Fibroblast of skin of back (primary cell): ENCODE results near the gene GALNT9. TPM values are rescaled to one million over a fixed set of nuclear protein-coding genes. Genes with fewer than 3 reads are reported as not detected.
"Not testable (repeated sequence)": the region's sequence is repeated elsewhere in the genome, so short reads cannot be mapped to it uniquely, and the experiment has no call there.

ENCODE experiments used
- DNase-seq: peaks from one replicate; pipeline ENCODE4 v3.0.0-alpha.2; 2013
- polyA plus RNA-seq, 2 experiments: library from polyadenylated mRNA; unstranded; fragments of 120-200 nt; gene quantifications; one replicate each; pipeline ENCODE4 v1.2.1, GENCODE V29; 2013; ENCODE audit not compliant: insufficient read length in 2 of 2

GALNT9 gene
- 0.18 TPM for polyA plus RNA-seq (2013, experiment 1 of 2; ENCODE audit: insufficient read length)
- 0.24 TPM for polyA plus RNA-seq (2013, experiment 2 of 2; ENCODE audit: insufficient read length)

- peak; percentile 7 for DNase-seq
Measured at GRCh38 chr12:132329036-132329719, at the start of gene GALNT9. Gene GALNT9 (minus strand): TSS chr12:132329589. CDS start chr12:132329203, 386 bp downstream.

- not testable (repeated sequence) for DNase-seq
Measured at GRCh38 chr12:132379057-132379456, 49.7 kb upstream of the GALNT9 start.

DNA sequence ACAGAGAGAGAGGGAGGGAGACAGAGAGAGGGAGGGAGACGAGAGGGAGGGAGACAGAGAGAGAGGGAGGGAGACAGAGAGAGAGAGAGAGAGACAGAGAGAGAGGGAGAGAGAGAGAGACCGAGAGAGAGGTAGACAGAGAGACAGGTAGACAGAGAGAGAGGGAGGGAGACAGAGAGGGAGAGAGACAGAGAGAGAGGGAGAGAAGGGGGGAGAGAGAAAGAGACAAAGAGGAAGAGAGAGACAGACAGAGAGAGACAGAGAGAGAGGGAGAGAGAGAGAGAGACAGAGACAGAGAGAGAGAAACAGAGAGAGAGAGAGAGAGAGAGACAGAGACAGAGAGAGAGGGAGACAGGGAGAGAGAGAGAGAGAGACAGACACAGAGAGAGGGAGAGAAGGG, 47.8 kb upstream of the GALNT9 start:
- DNase-seq: no peak

DNA sequence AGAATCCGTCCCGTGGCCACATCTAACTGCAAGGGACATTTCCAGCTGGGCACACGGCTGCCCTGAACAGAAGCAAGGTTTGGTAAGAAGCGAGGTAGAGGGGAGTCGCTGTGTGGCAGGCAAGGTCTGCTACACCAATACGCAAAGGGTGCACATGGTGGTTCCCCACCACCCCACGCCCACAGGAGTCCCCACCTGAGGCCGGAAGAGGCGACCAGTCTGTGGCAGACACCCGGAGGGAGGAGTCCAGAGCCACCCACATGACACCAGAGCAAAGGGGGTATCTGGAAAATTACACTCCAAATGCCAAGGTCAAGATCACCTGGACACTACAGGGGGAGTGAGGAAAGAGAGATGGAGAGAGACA, 47.1 kb upstream of the GALNT9 start:
- no peak for DNase-seq

DNA sequence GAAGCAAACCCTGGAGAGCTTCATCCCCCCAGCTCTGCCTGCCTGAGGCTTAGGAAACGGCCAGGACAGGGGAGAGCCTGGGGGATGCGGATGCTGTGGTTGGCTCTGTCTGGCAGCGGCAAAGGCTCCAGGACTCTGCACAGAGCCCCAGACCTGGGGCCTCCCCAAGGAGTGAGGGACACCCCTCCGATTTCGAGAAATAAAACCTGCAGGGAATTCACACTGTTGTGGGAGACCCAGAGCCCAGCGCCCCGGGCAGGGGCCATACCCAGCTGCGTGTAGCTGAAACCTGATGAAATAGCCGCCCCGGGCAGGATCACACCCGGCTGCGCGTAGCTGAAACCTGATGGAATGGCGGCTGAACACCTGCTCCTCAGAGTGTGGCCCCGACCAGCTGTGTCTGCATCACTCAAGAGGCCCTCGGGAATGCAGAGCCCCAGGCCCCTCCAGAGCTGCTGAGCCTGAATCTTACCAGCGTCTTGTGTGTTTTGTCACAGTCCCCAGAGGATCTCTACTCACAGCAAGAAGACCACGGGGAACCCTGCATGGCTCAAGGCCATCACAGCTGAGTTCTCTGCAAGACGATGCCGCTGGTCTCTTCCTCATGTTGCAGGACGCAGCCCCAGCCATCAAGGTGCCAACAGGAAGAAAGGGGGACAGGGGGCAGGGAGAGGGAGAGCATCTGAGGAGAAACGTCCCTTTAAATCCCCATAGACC, 46.5 kb upstream of the GALNT9 start:
- DNase-seq: no peak

DNA sequence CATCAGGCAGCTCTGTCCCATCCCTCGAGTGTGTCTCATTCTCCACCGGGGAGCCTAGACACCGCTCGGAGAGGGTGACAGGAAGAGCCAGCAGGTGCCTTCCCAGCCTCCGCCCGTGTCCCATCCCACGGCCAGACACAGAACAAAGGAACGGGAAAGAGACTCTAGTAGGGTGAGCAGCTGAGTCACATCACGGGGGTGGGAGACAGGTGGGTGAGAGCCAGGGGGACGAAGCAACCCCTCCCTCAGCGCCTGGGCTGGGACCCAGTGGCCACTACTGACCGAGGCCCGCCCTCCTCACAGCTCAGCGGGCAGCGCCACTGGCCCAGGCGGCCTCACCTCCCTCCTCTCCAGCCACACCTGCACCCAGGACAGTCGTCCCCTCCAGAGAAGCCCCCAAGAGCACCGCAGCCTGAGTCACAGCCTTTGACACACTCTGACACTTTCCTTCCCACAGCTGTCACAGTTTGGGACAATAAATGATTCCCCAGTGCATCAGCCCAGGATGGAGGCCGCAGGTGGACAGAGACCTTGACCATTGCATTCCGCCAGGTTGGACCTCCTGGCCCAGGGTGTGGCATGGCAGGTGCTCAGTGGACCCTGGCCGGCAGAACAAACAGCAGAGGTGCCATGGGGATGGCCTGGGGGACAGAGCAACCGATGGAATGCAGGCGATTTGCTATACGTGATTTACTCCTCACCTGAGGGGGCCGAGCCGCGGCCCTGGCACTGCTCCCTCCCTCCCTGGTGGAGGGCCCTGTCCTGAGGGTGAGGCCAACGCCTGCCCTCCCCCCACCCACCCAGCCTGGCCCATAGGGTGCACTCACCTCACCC, 45.4 kb upstream of the GALNT9 start:
- DNase-seq: no peak

GRCh38 chr12:132373901-132374611, 44.7 kb upstream of the GALNT9 start:
- no peak for DNase-seq

DNA sequence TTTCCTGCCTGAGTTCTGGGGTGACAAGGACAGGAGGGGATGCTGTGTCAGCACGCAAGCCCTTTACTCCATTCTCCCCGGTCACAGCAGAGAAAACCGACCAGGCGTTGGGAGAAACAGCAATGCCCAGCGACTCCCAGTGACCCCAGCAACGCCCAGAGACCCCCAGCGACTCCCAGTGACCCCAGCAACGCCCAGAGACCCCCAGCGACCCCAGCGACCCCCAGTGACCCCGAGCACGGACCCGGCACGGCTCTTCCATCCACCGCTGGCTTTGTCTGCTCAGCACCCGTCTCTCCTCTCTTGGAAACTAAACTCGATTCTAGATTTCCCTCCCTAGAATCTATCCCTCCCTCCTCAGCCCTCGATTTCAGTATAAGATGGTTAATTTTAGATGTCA, 38.5 kb upstream of the GALNT9 start:
- DNase-seq: no peak

DNA sequence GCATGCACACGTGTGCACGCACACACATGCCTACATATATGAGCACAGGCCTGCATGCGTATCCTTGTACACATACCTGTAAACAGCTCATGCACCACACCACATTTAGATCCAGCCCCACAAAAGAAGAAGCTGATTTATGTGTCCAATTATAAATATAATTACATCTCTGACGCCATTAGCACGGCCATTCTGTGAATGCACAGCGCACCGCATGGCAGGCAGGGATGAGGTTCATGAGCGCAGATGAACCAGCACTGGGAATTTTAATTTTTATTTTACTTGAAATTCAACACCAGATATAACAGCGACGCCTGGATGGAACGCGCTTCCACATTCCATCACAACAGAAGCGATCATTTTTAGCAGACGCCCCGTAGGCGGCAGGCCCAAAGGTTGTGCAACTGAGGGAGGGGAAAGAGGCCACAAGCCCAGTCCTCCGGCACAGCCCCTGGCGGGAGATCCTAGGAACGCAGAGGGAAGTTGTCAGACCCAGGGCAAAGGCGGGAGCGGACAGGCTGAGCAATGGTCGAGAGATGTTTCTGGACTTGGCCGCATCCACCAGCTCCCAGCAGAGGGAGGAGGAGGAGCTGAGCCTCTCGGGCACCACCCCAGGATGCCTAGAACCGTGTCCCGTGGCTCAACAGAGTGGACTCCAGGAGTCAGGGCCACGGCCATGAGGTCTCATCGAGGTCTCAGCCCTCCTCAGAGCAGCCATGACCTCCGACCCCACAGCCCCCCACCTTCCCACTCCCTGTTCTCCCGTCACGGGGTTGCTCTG, 37.9 kb upstream of the GALNT9 start:
- no peak for DNase-seq

DNA sequence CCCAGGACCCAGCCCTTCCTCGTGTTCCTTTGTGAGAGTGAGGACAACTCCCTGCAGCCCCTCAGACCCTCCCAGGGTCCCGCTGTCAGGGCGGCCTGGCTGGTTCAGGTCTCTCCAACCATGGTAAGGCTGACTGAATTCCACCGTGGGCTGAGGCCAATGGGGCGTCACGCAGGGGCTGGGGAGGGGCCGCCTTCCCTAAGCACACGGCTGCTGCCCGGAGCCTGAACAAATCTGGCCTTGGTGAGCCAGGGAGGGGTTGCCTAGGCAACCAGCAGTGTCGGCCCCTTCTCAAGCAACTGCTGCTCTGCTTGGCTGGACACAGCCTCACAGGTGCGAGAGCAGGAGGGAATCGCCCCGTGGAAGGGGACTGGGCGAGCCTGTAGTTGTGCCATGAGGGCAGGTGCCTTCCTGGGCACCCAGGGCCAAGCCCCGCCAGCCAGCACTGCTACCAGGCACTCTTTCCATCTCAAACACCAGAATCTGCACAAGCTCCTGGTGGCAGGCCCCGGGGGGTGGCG, 37.0 kb upstream of the GALNT9 start:
- DNase-seq: no peak

GRCh38 chr12:132365226-132365625, 35.8 kb upstream of the GALNT9 start:
- DNase-seq: no peak

DNA sequence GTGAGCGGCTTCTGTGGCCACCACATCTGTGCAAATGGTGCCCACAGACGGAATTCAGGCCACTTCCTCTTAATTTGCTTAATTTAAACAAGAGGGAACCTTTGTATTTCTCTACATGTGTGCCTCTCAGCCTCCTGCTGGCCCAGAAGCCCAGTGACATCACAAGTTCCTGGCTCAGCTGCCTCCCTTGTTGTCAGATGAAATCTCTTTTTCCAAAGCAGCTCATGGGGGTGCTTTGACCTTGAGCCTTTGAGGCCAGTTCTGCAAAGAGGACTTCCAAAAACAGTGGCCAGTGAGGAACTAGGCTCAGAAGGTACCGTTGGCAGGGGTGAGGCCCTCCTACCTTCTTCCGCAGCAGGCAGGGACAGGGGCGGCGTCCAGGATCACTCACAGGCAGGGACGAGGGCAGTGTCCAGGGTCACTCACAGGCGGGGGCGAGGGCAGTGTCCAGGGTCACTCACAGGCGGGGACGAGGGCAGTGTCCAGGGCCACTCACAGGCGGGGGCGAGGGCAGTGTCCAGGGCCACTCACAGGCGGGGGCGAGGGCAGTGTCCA, 35.0 kb upstream of the GALNT9 start:
- no peak for DNase-seq

GRCh38 chr12:132363661-132364347, 34.4 kb upstream of the GALNT9 start:
- no peak for DNase-seq

DNA sequence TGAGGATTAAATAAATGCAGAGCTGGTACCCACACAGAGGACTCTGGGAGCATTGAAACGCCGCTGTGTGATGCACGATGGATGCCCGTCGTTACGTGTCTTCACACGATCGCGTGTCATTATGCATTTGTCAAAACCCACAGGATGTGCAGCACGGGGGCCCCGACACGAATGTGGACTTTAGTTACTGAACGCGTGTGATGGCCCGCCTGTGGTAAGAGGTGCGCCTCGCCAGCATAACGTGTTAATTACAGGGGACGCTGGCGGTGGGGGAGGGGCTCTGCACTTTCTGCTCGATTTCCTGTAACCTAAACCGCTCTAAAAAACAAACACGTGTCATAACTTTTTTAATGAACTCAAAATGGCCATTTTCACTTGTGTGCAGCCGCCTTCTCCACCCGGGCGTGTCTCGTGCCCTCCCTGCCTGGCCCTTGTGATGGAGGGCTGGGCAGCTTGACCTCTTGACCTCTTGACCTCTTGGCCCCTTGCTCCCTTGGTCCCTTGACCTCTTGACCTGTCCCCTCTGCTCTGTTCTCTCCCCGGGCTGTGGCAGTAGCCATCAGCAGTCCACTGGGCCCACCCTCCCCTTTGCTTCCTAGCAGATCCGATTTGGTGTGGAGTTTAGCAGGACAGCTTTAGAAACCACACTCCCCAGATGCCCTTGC, 33.7 kb upstream of the GALNT9 start:
- DNase-seq: no peak

DNA sequence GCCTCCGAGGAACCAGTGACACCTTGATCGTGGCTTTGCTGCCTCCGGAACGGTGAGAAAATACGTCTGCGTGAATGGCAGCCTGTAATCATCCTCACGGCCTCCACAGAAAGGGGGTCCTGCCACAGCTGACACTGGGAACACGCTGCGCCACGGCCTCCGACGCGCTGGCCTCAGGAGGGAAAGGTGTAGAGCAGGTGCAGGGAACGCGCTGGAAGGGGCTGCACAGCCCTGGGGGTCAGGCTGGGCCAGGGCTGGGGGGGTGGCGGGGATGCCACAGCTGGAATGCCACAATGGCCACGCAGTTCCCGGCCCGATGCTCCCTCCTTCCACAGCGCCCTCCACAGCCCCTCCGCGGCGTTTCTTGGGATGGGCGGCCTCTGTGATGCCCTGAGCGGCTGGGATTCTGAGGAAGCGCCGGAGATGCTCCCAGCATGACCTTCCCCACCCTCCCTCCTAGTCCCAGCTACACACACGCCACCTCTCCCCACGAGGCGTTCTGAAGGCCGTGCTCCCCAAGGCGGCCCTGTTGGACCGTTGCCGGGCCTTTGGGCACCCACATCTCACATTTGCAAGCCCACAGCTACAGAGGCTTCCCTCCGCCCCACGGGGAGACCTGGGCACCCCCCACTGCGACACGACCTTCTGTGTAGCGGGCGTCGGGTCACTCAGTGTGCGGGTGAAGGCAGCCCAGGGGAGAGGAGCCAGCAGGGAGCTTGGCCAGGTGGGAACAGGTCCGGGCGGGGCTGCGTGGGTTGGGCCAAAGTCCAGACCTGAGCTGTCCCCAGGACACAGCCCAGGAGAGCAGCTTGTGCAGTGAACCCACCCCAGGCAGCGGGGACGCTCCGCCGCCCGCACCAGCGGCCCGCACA, 31.8 kb upstream of the GALNT9 start:
- DNase-seq: no peak

DNA sequence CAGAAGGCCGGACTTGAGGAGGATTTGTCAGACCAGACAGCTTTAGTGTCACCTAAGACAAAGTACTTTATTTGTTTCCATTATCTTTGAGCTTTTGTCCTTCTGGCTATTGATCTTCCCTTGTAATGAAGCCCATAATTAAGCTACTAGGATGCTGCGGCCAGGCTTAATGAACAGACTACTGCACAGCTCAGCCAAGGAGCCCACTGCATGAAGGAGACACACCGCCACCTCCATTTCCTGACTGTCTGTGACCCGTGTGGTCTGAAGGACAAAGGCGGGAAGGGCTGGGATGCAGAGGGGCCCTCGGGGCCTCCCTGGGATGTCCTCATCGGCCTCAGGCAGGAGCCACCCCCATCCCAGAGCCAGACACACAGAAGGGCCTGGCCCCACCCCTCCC, 31.0 kb upstream of the GALNT9 start:
- no peak for DNase-seq

DNA sequence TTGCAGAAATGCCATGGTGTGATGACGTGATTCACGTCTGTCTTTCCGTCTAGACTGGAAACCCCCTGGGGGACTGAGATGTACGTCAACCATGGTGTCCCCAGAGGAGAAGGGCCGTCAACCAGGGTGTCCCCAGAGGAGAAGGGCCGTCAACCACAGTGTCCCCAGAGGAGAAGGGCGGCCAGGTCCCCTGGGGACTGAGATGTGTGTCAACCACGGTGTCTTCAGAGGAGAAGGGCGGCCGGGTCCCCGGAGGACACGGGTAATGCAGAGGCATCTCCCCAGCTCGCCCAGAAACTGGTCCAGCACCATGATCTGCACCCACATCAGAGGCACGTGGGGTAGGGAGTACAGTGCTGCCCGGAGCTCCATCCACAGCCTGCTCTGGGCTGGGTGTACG, 30.6 kb upstream of the GALNT9 start:
- DNase-seq: no peak

DNA sequence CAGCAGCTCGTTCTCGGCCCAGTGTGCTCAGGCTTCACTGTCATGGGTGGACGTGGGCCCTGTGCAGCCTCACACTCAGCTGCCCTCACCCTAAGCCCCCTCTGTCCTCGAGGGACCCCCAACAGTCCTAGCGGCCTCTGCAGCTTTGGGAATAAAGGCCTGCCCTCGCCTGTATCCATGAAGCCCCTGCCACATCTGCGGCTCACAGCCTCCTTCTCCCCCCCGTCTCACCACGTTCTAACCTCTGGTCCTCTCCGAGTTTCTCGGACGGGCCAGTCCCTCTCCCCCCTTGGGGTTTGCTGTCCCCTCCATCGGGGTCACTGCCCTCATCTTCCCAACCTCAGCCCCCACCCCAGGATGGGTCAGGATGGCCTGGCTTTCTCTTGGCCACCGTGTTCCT, 30.2 kb upstream of the GALNT9 start:
- no peak for DNase-seq
